ENCODE data around the gene NR2F1-AS1. TPM values are rescaled to one million over a fixed set of nuclear protein-coding genes. Genes with fewer than 3 reads are reported as not detected.

NR2F1-AS1 gene
- total RNA-seq, 1 experiment from 2014 or later: 27.0 TPM

- POLR2A ChIA-PET: interaction anchor here (0.6 kb wide), 1 partner anchor 293 kb away, joined by 3 read pairs; no protein-coding TSS in a partner anchor
These were observed 9.7 kb downstream of the NR2F1-AS1 start for GRCh38 chr5:93571114-93571949.

More at GRCh38 chr5:93571114-93571949, 9.7 kb downstream of the NR2F1-AS1 start:
- H3K27ac ChIP-seq (ENCODE audit: low read length): no peak overlapping the region
- TF ChIP-seq POLR2AphosphoS5 (IDR thresholded peaks at IDR 0.05; ENCODE audit: low read depth, low read length) (no peak), TCF7L2 (IDR thresholded peaks at IDR 0.05; ENCODE audit: low read depth, low read length) (no peak), CTCF (IDR thresholded peaks at IDR 0.05) (no peak), SIN3A (IDR thresholded peaks at IDR 0.05; ENCODE audit: borderline replicate concordance, insufficient read depth, low read depth, low read length) (no peak), REST (IDR thresholded peaks at IDR 0.05; ENCODE audit: insufficient read depth in 1 of 2, low read depth in 2 of 2, low read length in 1 of 2) (no peak)
- H3K4me1 ChIP-seq (ENCODE audit: control insufficient read depth, insufficient read depth, low read length): peaks cover 24% of the 10 kb centered on the region
- H3K27me3 ChIP-seq (ENCODE audit: control insufficient read depth, insufficient read depth, low read length): no peaks in the 10 kb centered on the region
- intact Hi-C loops (cut with micrococcal nuclease; ENCODE audit: unreplicated experiment): no loop called here
- no peak for DNase-seq (ENCODE audit: low read depth, low spot score)
- no peak overlapping the region for H3K4me3 ChIP-seq (ENCODE audit: low read depth in 2 of 2, low read length in 2 of 2)
- H3K36me3 ChIP-seq (ENCODE audit: control insufficient read depth, insufficient read depth, low read length): no peaks in the 10 kb centered on the region
- no TSS peak for BruUV-seq (replicated peaks)
- ATAC-seq: no peak
- peaks cover 9% of the 10 kb centered on the region; the same call in 1 of the 2 replicates for H3K9me3 ChIP-seq (ENCODE audit: control insufficient read depth, insufficient read depth, low read depth, low read length)
- CTCF ChIA-PET: no interaction called here
- in situ Hi-C loops (cut with HindIII; ENCODE audit: low pct_unique_long_range_greater_than_20kb, low sequenced_read_pairs): no loop called here

All from Panc1 (cell line).